Measurements from ENCODE around the gene RGS7.

The RGS7 gene

GRCh38 chr1:241376701-241377100 is 19.7 kb upstream of the RGS7 start:
- TF ChIP-seq EZH2phosphoT487 (IDR thresholded peaks at IDR 0.05; ENCODE audit: low read depth): no peak
- TF ChIP-seq, protein P1, sequence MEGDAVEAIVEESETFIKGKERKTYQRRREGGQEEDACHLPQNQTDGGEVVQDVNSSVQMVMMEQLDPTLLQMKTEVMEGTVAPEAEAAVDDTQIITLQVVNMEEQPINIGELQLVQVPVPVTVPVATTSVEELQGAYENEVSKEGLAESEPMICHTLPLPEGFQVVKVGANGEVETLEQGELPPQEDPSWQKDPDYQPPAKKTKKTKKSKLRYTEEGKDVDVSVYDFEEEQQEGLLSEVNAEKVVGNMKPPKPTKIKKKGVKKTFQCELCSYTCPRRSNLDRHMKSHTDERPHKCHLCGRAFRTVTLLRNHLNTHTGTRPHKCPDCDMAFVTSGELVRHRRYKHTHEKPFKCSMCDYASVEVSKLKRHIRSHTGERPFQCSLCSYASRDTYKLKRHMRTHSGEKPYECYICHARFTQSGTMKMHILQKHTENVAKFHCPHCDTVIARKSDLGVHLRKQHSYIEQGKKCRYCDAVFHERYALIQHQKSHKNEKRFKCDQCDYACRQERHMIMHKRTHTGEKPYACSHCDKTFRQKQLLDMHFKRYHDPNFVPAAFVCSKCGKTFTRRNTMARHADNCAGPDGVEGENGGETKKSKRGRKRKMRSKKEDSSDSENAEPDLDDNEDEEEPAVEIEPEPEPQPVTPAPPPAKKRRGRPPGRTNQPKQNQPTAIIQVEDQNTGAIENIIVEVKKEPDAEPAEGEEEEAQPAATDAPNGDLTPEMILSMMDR (IDR thresholded peaks at IDR 0.05; ENCODE audit: low read depth, low read length): no peak
- H3K4me3 ChIP-seq (ENCODE audit: low read length): no peak overlapping the region
- H3K79me2 ChIP-seq (ENCODE audit: low read length): no peaks in the 10 kb centered on the region
- H3K4me2 ChIP-seq (ENCODE audit: low read length): no peak overlapping the region
- H3K9ac ChIP-seq (ENCODE audit: low read length): no peak overlapping the region
- H2AFZ ChIP-seq (ENCODE audit: low read depth, low read length): no peak overlapping the region
- no peaks in the 10 kb centered on the region for H3K4me1 ChIP-seq (ENCODE audit: low read length)
- no peaks in the 10 kb centered on the region for H4K20me1 ChIP-seq (ENCODE audit: insufficient read depth, low read length)
- H3K27me3 ChIP-seq (ENCODE audit: low read depth, low read length): no peaks in the 10 kb centered on the region; the same call in 1 of the 2 replicates
- H3K27ac ChIP-seq (ENCODE audit: low read length): no peak overlapping the region
- H3K36me3 ChIP-seq (replicated peaks; ENCODE audit: low read depth, low read length): no peaks in the 10 kb centered on the region
- no peaks in the 10 kb centered on the region for H3K9me3 ChIP-seq (ENCODE audit: insufficient read depth, low read length)

- H3K4me2 ChIP-seq (ENCODE audit: low read length): no peak overlapping the region
- no peaks in the 10 kb centered on the region for H3K79me2 ChIP-seq (ENCODE audit: low read length)
- no peak for TF ChIP-seq EZH2phosphoT487 (IDR thresholded peaks at IDR 0.05; ENCODE audit: low read depth)
- TF ChIP-seq, protein P1 (IDR thresholded peaks at IDR 0.05; ENCODE audit: low read depth, low read length): no peak
Measured at GRCh38 chr1:241375886-241376285, 18.9 kb upstream of the RGS7 start.

DNA sequence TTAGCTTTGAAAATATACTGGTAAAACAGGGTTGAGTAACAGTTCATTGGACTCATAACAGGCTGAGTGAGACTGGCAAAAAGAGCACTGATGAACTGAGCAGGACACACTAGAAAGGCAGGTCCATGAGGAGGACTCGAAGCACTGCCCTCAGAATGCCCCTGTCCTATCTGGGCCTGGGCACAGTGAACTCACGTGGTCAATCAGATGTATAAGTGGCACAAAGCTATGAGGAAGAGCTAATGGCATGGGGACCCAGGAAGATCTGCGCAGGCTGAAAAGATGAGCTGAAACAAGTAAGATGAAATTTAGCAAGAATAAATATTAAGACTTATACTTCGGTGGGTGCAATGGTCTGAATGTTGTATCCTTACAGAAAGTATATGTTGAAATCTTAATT is 9.2 kb upstream of the RGS7 start:
- Histone ChIP-seq H3K4me1 (ENCODE audit: low read length) (no peaks in the 10 kb centered on the region), H3K4me3 (ENCODE audit: low read length) (no peak overlapping the region), H3K9me3 (ENCODE audit: insufficient read depth, low read length) (no peaks in the 10 kb centered on the region), H3K27ac (ENCODE audit: low read length) (no peak overlapping the region), H3K4me2 (ENCODE audit: low read length) (no peak overlapping the region), H3K27me3 (ENCODE audit: low read depth, low read length) (no peaks in the 10 kb centered on the region), H2AFZ (ENCODE audit: low read depth, low read length) (no peak overlapping the region), H3K79me2 (ENCODE audit: low read length) (no peaks in the 10 kb centered on the region), H4K20me1 (ENCODE audit: insufficient read depth, low read length) (no peaks in the 10 kb centered on the region), H3K36me3 (replicated peaks; ENCODE audit: low read depth, low read length) (no peaks in the 10 kb centered on the region), H3K9ac (ENCODE audit: low read length) (no peak overlapping the region)
- no peak for TF ChIP-seq EZH2phosphoT487 (IDR thresholded peaks at IDR 0.05; ENCODE audit: low read depth)
- TF ChIP-seq, protein P1 (IDR thresholded peaks at IDR 0.05; ENCODE audit: low read depth, low read length): no peak

More at GRCh38 chr1:241375886-241376285, 18.9 kb upstream of the RGS7 start:
- Histone ChIP-seq H4K20me1 (ENCODE audit: insufficient read depth, low read length) (no peaks in the 10 kb centered on the region), H3K27me3 (ENCODE audit: low read depth, low read length) (no peaks in the 10 kb centered on the region; the same call in 1 of the 2 replicates), H3K4me3 (ENCODE audit: low read length) (no peak overlapping the region), H3K9me3 (ENCODE audit: insufficient read depth, low read length) (no peaks in the 10 kb centered on the region), H2AFZ (ENCODE audit: low read depth, low read length) (no peak overlapping the region), H3K27ac (ENCODE audit: low read length) (no peak overlapping the region), H3K4me1 (ENCODE audit: low read length) (no peaks in the 10 kb centered on the region), H3K36me3 (replicated peaks; ENCODE audit: low read depth, low read length) (no peaks in the 10 kb centered on the region), H3K9ac (ENCODE audit: low read length) (no peak overlapping the region)

- no peaks in the 10 kb centered on the region for H3K27me3 ChIP-seq (ENCODE audit: low read depth, low read length)
- H4K20me1 ChIP-seq (ENCODE audit: insufficient read depth, low read length): no peaks in the 10 kb centered on the region; the same call in 1 of the 2 replicates
- no peaks in the 10 kb centered on the region for H3K4me1 ChIP-seq (ENCODE audit: low read length)
- H2AFZ ChIP-seq (ENCODE audit: low read depth, low read length): no peak overlapping the region
- H3K4me3 ChIP-seq (ENCODE audit: low read length): no peak overlapping the region
- no peak for TF ChIP-seq EZH2phosphoT487 (IDR thresholded peaks at IDR 0.05; ENCODE audit: low read depth)
- TF ChIP-seq, protein P1 (IDR thresholded peaks at IDR 0.05; ENCODE audit: low read depth, low read length): no peak
- no peak overlapping the region for H3K27ac ChIP-seq (ENCODE audit: low read length)
- no peaks in the 10 kb centered on the region for H3K79me2 ChIP-seq (ENCODE audit: low read length)
- no peak overlapping the region for H3K4me2 ChIP-seq (ENCODE audit: low read length)
- no peaks in the 10 kb centered on the region for H3K9me3 ChIP-seq (ENCODE audit: insufficient read depth, low read length)
- H3K9ac ChIP-seq (ENCODE audit: low read length): no peak overlapping the region
- no peaks in the 10 kb centered on the region for H3K36me3 ChIP-seq (replicated peaks; ENCODE audit: low read depth, low read length)
Measured at GRCh38 chr1:241362350-241362749, 5.3 kb upstream of the RGS7 start.

Data from OCI-LY3 (cell line).